Measurements from ENCODE around the gene FNBP1L. TPM values are rescaled to one million over a fixed set of nuclear protein-coding genes. Genes with fewer than 3 reads are reported as not detected.

The FNBP1L gene
- total and polyA plus RNA-seq, 2 experiments from 2014 or later: 56.3 to 132 TPM

GRCh38 chr1:93416183-93416582 lies 31.7 kb upstream of the FNBP1L start:
- peaks cover 22% of the 10 kb centered on the region for H3K4me1 Mint-ChIP-seq
- H3K36me3 Mint-ChIP-seq (ENCODE audit: low read depth): no peaks in the 10 kb centered on the region; the same call in 2 of the 3 replicates
- H2AFZ ChIP-seq: no peak overlapping the region
- no peak overlapping the region for H3K4me3 ChIP-seq
- TF ChIP-seq ETS1 (IDR thresholded peaks at IDR 0.05) (no peak), ZNF462 (CRISPR knock-in tag; IDR thresholded peaks at IDR 0.05) (no peak), EZH2phosphoT487 (IDR thresholded peaks at IDR 0.05; ENCODE audit: unreplicated experiment) (no peak), CREB1 (CRISPR knock-in tag; IDR thresholded peaks at IDR 0.05; ENCODE audit: low read depth) (no peak), STAT1 (IDR thresholded peaks at IDR 0.05; ENCODE audit: unreplicated experiment) (no peak), ZNF331 (CRISPR knock-in tag; IDR thresholded peaks at IDR 0.05; ENCODE audit: low read depth) (no peak), NANOG (IDR thresholded peaks at IDR 0.05; ENCODE audit: borderline replicate concordance) (no peak), EZH2 (IDR thresholded peaks at IDR 0.05; ENCODE audit: low read depth, unreplicated experiment) (no peak), ZNF114 (CRISPR knock-in tag; IDR thresholded peaks at IDR 0.05) (no peak), POLR2AphosphoS5 (IDR thresholded peaks at IDR 0.05; ENCODE audit: low read depth) (no peak), JUNB (IDR thresholded peaks at IDR 0.05; ENCODE audit: unreplicated experiment) (no peak), REST (IDR thresholded peaks at IDR 0.05; ENCODE audit: unreplicated experiment) (no peak), CTCF (conservative IDR thresholded peaks at IDR 0.05; ENCODE audit: low read depth in 2 of 2) (no peak)
- DNase-seq (ENCODE audit: low spot score) (no peak), ATAC-seq (no peak)
- no peaks in the 10 kb centered on the region for H3K36me3 ChIP-seq (ENCODE audit: insufficient read depth)
- no peak overlapping the region for H3K27ac Mint-ChIP-seq
- no peaks in the 10 kb centered on the region for H3K27me3 ChIP-seq (ENCODE audit: insufficient read depth)
- peaks cover 6% of the 10 kb centered on the region for H3K27me3 Mint-ChIP-seq (ENCODE audit: insufficient read depth, low read depth, poor library complexity)
- H4K20me1 ChIP-seq (replicated peaks; ENCODE audit: insufficient read depth): no peaks in the 10 kb centered on the region
- H3F3A ChIP-seq (replicated peaks; ENCODE audit: low read depth): peaks cover 18% of the 10 kb centered on the region
- no peak overlapping the region for H3K4me3 Mint-ChIP-seq
- no peaks in the 10 kb centered on the region for H3K79me2 ChIP-seq (replicated peaks; ENCODE audit: insufficient read depth)
- H3K9me2 ChIP-seq (ENCODE audit: insufficient read depth): no peaks in the 10 kb centered on the region
- peaks cover 2% of the 10 kb centered on the region; the same call in 1 of the 3 replicates for H3K9me3 Mint-ChIP-seq
- H3K27ac ChIP-seq (ENCODE audit: low read depth): no peak overlapping the region
- H3K4me1 ChIP-seq (ENCODE audit: insufficient read depth): peaks cover 38% of the 10 kb centered on the region
- H3K4me2 ChIP-seq: no peak overlapping the region
